Mononuclear cell (primary cell): ENCODE measurements around the gene MCC. TPM values are rescaled to one million over a fixed set of nuclear protein-coding genes. Genes with fewer than 3 reads are reported as not detected.

Experiments
- H3K27me3 ChIP-seq: 2 replicates; pipeline ENCODE4 v1.6.0; 2011; ENCODE audit warnings: low read length, control low read depth; ENCODE audit not compliant: insufficient read depth
- H3K4me1 ChIP-seq: 2 replicates; pipeline ENCODE4 v1.5.1; 2011; ENCODE audit warnings: mild to moderate bottlenecking, low read length, control low read depth; ENCODE audit not compliant: insufficient read depth
- H3K4me3 ChIP-seq: 2 replicates; pipeline ENCODE4 v1.5.1; 2011; ENCODE audit warnings: mild to moderate bottlenecking, low read length, moderate library complexity
- H3K9me3 ChIP-seq: 2 replicates; pipeline ENCODE4 v1.5.1; 2011; ENCODE audit warnings: low read depth, mild to moderate bottlenecking, control low read depth, low read length
- total RNA-seq: library from RNA; depleted of rRNA; stranded (reverse); fragments of >200 nt; gene quantifications from one replicate; pipeline ENCODE4 v1.2.3, GENCODE V29; 2012

The MCC gene
- total RNA-seq, 1 donor = 1.0 TPM

GRCh38 chr5:113378514-113378913 is 109.7 kb downstream of the MCC start:
- H3K27me3 ChIP-seq = peaks cover 37% of the 10 kb centered on the region
- no peaks in the 10 kb centered on the region for H3K9me3 ChIP-seq
- peaks cover 15% of the 10 kb centered on the region for H3K4me1 ChIP-seq
- no peak overlapping the region for H3K4me3 ChIP-seq

- H3K4me1 ChIP-seq = peaks cover 15% of the 10 kb centered on the region
- no peaks in the 10 kb centered on the region for H3K9me3 ChIP-seq
- no peak overlapping the region for H3K4me3 ChIP-seq
- H3K27me3 ChIP-seq = peaks cover 37% of the 10 kb centered on the region
Observed at GRCh38 chr5:113378081-113378480, 110.2 kb downstream of the MCC start.

- Histone ChIP-seq H3K9me3 (no peaks in the 10 kb centered on the region), H3K4me1 (peaks cover 15% of the 10 kb centered on the region), H3K4me3 (no peak overlapping the region), H3K27me3 (peaks cover 26% of the 10 kb centered on the region)
Observed at GRCh38 chr5:113376640-113377039, 111.6 kb downstream of the MCC start.

GRCh38 chr5:113375480-113376060 is 112.7 kb downstream of the MCC start:
- Histone ChIP-seq H3K9me3 (no peaks in the 10 kb centered on the region), H3K27me3 (peaks cover 20% of the 10 kb centered on the region), H3K4me1 (peaks cover 15% of the 10 kb centered on the region), H3K4me3 (no peak overlapping the region)

- Histone ChIP-seq H3K9me3 (no peaks in the 10 kb centered on the region), H3K27me3 (peaks cover 21% of the 10 kb centered on the region), H3K4me3 (no peak overlapping the region), H3K4me1 (peaks cover 7% of the 10 kb centered on the region)
Observed at GRCh38 chr5:113373426-113373825, 114.8 kb downstream of the MCC start.

- Histone ChIP-seq H3K4me1 (no peaks in the 10 kb centered on the region), H3K27me3 (peaks cover 20% of the 10 kb centered on the region), H3K9me3 (no peaks in the 10 kb centered on the region), H3K4me3 (no peak overlapping the region)
Observed at GRCh38 chr5:113371721-113372196, 116.5 kb downstream of the MCC start.

GRCh38 chr5:113367586-113367985 is 120.7 kb downstream of the MCC start:
- no peaks in the 10 kb centered on the region for H3K9me3 ChIP-seq
- H3K4me1 ChIP-seq = no peaks in the 10 kb centered on the region
- peaks cover 16% of the 10 kb centered on the region for H3K27me3 ChIP-seq
- H3K4me3 ChIP-seq = no peak overlapping the region

GRCh38 chr5:113364466-113364865 is 123.8 kb downstream of the MCC start:
- Histone ChIP-seq H3K4me3 (no peak overlapping the region), H3K27me3 (peaks cover 15% of the 10 kb centered on the region), H3K9me3 (no peaks in the 10 kb centered on the region), H3K4me1 (no peaks in the 10 kb centered on the region)

GRCh38 chr5:113361701-113362100 is 126.6 kb downstream of the MCC start:
- no peak overlapping the region for H3K4me3 ChIP-seq
- H3K9me3 ChIP-seq = no peaks in the 10 kb centered on the region
- peaks cover 5% of the 10 kb centered on the region for H3K27me3 ChIP-seq
- H3K4me1 ChIP-seq = no peaks in the 10 kb centered on the region

- H3K4me1 ChIP-seq = no peaks in the 10 kb centered on the region
- no peaks in the 10 kb centered on the region for H3K9me3 ChIP-seq
- peaks cover 5% of the 10 kb centered on the region for H3K27me3 ChIP-seq
- H3K4me3 ChIP-seq = no peak overlapping the region
Observed at GRCh38 chr5:113359419-113359818, 128.8 kb downstream of the MCC start.

- no peak overlapping the region for H3K4me3 ChIP-seq
- H3K4me1 ChIP-seq = no peaks in the 10 kb centered on the region
- no peaks in the 10 kb centered on the region for H3K9me3 ChIP-seq
- peaks cover 5% of the 10 kb centered on the region for H3K27me3 ChIP-seq
Observed at GRCh38 chr5:113358696-113359095, 129.6 kb downstream of the MCC start.

GRCh38 chr5:113357696-113358476 is 130.4 kb downstream of the MCC start:
- Histone ChIP-seq H3K4me1 (no peaks in the 10 kb centered on the region), H3K27me3 (peaks cover 5% of the 10 kb centered on the region), H3K9me3 (no peaks in the 10 kb centered on the region), H3K4me3 (no peak overlapping the region)

- Histone ChIP-seq H3K4me3 (no peak overlapping the region), H3K9me3 (no peaks in the 10 kb centered on the region), H3K4me1 (no peaks in the 10 kb centered on the region), H3K27me3 (peaks cover 2% of the 10 kb centered on the region)
Observed at GRCh38 chr5:113356487-113356886, 131.8 kb downstream of the MCC start.

- H3K27me3 ChIP-seq = peaks cover 8% of the 10 kb centered on the region
- H3K4me1 ChIP-seq = no peaks in the 10 kb centered on the region
- H3K4me3 ChIP-seq = no peak overlapping the region
- no peaks in the 10 kb centered on the region for H3K9me3 ChIP-seq
Observed at GRCh38 chr5:113354055-113354454, 134.2 kb downstream of the MCC start.

GRCh38 chr5:113347572-113347971 is 140.7 kb downstream of the MCC start:
- Histone ChIP-seq H3K4me3 (no peak overlapping the region), H3K9me3 (no peaks in the 10 kb centered on the region), H3K27me3 (peaks cover 17% of the 10 kb centered on the region), H3K4me1 (no peaks in the 10 kb centered on the region)
